HG02885 (cell line): Measurements from ENCODE around the gene KRTAP5-7.
"Not testable (repeated sequence)": the region's sequence is repeated elsewhere in the genome, so short reads cannot be mapped to it uniquely, and the experiment has no call there.

Experiments used
- ATAC-seq: cut with Tn5 transposase; IDR thresholded peaks from one replicate; pipeline ENCODE4 v1.9.1; 2021; ENCODE audit warnings: mild to moderate bottlenecking; ENCODE audit not compliant: unreplicated experiment, poor library complexity

Gene KRTAP5-7

DNA sequence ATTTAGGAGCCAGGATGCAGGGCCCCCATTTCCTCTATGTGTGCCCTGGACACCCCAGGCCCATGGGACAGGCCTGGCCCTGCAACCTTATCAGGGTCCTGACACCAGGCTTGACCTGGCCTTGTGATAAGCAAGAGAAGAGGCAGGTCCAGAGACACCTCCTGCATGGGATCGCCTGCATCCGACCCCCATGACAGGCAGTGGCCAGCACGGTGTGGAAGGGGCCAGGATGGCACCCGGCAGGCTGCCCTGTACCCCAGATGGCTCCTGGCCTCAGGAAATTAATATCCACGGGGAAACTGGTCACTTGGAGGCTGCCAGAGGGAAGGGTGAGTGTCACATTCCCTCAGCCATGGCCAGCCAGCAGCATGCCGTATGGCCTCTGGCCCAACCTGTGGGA, 27.9 kb downstream of the KRTAP5-7 start:
- ATAC-seq, result no peak

DNA sequence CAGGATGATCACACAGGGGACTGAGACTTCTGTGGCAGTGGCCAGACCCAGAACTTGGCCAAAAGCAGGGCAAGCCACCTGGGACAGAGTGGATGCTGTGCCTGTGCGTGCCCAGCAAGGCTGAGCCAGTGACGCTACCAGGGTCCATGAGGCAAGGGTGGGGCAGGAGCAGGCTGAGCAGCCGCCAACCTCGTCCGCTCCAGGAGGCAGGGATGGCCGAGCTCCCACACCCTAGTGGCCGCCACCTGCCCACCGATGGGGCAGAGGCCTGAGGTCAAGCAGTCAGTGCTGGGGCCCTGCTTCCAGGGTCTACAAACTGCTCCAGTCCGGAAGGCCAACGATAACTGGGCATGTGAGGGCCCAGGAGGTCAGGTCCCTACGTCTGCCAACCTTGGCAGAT, 28.4 kb downstream of the KRTAP5-7 start:
- no peak for ATAC-seq

DNA sequence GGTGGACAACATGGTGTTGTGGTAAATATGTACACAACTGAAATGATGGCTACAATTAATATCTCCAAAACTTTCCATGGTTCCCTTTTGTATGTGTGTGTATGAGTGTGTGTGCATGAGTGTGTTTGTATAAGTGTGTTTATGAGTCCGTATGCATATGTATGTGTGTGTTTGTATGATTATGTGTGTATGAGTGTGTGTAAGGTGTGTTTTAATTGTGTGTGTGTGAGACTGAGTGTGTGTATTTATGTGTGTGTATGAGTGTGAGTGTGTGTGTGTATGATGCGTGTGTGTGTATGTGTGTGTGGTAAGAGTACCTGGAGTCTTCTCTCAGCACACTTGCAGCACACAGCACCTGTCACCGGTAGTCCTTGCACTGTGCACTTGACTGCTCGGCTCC, 29.0 kb downstream of the KRTAP5-7 start:
- ATAC-seq, result no peak

DNA sequence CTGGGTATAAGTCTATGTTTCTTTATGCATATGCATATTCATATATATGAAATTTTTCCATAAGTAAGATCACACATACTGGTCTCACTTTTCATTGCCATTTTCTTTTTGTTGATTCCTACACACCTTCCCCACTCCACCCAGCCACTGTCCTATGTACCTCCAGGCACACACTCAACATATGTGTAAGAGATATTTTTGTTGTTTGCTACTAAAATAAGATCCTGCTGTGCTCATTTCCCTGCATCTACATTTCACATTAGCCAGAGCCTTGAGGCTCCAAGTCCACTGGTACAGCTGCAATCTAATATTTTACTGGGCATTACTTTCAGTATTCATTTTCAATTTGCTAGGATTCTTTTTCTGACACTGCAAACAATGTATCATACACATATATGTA, 30.2 kb downstream of the KRTAP5-7 start:
- ATAC-seq, result no peak

DNA sequence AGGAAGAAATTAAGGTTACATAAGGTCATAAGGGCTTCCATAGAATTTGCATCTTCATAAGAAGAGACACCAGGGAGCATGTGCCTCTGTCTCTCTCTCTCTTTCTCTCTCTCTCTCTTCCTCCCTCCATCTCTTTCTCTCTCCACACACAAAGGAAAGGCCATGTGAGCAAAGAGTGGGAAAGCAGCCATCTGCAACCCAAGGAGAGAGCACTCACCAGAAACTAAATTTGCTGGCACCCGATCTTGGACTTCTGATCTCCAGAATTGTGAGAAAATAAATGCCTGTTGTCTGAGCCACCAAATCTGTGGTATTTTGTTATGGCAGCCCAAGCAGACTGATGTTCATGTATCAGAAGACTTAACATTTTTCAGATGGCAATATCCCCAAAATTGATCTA, 31.9 kb downstream of the KRTAP5-7 start:
- ATAC-seq, result no peak

DNA sequence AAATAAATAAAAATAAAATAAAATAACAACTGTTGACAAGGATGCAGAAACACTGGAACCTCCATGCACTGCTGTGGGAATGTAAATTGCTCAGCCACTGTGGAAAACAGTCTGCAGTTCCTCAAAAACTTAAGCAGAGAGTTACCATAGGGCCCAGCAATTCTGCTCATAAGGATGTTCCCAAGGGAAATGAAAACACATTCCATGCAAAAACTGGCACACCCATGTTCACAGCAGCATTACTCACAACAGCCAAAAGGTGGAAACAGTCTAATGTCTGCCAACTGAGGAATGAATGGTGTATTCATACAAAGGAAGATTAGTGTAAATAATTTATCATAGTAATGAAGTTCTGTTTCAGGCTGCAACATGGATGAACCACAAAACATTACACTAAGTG, 35.1 kb downstream of the KRTAP5-7 start:
- ATAC-seq, result no peak

DNA sequence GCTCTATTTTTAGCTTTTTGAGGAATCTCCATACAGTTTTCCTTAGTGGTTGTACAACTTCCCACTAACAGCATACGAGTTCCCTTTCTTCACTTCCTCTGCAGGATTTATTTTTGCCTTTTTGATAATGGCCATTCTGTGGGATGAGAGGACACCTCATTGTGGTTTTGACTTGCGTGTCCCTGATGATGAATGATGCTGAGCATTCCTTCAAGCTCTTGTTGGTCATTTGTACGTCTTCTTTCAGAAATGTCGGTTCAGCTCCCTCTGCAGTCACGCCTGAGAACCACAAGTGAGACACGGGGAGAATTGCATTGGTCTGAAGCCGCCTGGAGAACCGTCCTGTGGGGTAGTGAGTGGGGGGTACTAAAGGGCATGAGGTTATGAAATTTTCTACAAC, 36.3 kb downstream of the KRTAP5-7 start:
- ATAC-seq, result no peak

DNA sequence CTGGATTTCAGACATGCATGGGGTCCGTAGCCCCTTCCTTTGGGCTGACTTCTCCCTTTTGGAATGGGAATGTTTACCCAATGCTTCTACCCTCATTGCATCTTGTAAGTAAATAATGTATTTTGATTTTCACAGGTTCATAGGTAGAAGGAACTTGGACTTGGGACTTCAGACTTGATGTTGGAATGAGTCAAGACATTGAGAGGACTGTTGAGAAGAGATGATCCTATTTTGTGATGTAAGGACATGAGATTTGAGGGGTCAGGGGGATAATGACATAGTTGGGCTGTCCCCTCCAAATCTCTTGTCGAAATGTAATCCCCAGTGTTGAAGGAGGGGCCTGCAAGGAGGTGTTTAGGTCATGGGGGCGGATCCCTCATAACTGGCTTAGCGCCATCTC, 37.4 kb downstream of the KRTAP5-7 start:
- ATAC-seq, result no peak

DNA sequence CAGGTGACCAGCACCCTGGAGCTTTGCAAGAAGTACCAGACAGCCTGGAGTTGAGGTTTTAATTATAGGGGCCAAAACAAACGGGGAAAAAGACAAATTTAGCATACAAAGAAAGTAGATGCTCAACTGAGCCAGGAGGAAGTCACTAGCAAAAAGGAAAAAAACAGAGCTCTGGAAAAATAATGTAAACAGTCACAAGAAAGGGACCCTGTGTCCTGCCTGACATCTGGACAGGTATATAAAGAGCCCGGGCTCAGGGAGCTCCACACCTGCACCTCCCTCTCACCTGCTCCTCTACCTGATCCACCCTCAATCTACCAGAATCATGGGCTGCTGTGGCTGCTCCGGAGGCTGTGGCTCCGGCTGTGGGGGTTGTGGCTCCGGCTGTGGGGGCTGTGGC, 38.2 kb downstream of the KRTAP5-7 start, which contains the start of gene KRTAP5-10:
Gene KRTAP5-10 (plus strand): TSS at position 301 of the 400 bp plus-strand sequence. CDS start 25 bp downstream, at position 326.
- ATAC-seq, result no peak

DNA sequence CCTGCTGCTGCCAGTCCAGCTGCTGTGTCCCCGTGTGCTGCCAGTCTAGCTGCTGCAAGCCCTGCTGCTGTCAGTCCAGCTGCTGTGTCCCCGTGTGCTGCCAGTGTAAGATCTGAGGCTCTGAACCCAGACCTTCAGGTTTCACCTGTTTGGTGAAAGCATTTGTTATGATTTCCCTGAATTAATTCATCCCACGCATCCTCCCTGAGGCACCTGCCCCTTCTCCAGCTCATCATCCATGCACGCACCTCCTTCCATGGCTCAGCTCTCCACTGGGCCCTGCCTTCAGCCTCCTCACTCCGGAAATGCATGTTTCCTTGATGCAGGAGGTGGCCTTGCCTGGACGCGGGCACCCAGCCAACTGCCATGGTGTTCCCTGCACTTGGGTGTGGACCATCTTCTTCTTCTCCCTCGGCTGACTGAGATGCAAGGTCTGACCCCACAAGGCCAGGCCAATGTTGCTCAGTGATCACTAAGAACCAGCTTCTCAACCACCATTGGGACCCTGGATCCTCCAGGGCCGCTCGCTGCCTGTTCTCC, 39.1 kb downstream of the KRTAP5-7 start:
- ATAC-seq, result no peak

DNA sequence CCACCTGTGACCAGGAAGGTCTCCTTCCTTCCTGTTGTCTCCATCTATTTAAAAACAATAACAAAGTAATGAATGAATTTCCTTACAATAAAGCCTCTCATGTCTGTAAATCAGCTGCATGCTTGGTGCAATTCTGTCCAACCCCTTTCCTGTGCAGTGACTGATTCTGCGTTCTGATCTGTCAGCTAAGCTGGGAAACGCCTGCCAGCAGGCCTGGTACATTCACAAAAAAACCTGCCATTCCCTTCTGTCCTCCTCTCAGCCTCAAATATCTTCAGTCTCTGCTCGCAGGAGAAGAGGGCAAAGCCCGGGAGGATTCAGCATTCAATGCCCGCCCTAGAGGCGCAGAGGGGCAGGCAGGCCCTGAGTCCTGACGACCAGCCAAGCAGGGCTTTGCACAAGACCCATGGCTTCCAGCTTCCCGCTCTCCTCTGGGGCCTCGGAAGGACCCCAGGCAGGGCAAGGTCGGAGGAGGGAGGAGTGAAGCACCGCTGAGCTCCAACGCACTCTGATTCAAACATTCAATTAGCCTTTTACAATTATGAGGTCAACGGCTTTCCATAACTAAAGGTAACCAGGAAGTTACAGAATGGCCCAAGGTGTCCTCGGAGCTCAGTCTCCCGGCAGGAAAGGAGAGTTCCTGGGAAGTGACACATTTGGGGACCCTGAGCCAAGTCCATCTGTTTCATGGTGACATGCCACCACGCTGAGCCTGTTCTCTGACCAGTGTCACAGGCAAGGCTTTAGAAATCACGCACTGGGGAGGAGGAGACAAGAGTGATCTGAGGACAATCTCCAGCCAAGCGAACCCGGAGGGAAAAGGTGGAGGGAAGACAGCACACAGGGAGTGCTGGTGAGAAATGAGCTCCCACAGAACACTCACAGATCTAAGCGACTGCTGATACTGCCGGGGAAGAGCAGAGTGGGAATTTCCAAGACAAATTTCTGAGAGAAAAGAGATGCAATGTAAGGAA, 39.8 kb downstream of the KRTAP5-7 start:
- not testable (repeated sequence) for ATAC-seq

DNA sequence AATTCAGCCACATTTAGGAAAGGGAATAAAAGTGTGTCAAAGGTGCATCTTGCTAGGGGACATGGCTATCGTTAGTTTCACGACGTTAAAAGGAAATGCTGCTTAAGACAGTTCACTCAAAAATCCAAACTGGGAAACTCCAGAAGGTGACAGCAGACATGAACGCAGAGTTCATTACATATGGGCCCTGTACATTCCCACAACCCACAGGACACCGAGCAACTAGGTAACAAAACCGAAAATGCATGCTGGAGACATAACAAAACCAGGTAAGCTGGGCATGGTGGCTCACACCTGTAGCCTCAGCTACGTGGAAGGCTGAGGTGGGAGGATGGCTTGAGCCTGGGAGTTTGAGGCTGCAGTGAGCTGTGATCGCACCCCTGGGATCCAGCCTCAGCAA, 40.6 kb downstream of the KRTAP5-7 start:
- ATAC-seq, result not testable (repeated sequence)

DNA sequence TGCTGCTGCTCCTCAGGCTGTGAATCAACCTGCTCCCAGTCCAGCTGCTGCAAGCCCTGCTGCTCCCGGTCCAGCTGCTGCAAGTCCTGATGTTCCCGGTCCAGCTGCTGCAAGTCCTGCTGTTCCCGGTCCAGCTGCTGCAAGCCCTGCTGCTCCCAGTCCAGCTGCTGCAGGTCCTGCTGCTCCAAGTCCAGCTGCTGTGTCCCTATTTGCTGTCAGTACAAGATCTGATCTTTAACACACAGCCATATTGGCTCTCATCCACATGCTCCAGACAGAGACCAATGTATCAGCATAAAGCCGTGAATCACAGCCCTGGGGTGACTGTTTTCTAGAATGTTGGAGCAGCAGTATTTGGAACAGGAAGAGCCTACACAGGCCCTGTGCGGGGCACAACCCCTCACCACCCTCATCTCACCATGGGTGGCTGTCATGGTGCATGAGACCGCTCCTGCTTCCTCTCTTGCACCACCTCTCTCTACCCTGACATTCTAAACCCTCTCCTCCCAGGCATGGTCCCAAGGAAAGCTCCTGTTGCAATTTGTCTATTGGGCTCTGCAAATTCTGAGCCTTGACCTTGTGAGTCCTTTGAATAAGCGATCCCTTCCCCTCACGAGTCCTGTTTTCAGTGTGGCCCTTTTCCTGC, 41.8 kb downstream of the KRTAP5-7 start:
- no peak for ATAC-seq

DNA sequence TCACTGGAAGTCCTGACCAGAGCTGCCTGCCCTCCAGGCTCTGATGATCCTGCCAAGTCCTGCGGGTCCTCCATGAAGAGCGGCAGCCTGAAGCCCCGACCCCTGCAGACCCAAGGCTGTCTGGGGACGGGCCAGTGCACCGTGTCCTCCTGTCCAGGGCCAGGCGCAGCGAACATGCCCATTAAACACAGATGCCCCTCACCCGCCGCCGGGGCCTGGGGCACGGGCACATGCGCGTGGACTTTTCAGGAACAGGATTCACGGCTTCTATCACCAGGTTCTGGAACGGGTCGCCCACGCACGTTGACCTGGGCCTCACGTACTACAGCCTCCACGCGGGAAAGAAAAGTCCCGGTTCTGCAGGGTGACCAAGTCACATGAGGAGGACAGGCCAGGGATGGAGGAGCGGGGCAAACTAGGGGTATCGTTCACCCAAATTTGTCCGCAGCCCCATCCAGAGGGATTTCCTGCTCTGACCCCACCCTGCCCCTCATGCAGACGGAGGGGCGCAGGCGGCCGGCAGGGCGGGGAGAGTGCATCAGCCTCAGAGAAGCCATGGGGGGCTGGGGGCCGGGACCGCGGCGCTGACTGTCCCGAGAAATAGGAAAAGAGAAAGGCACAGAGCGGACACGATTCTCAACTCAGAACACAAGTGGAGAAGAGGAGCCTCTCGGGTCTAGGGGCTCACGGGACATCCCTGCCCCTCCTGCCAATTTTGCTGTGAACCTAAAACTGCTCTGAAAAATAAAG, 44.2 kb downstream of the KRTAP5-7 start:
- not testable (repeated sequence) for ATAC-seq

DNA sequence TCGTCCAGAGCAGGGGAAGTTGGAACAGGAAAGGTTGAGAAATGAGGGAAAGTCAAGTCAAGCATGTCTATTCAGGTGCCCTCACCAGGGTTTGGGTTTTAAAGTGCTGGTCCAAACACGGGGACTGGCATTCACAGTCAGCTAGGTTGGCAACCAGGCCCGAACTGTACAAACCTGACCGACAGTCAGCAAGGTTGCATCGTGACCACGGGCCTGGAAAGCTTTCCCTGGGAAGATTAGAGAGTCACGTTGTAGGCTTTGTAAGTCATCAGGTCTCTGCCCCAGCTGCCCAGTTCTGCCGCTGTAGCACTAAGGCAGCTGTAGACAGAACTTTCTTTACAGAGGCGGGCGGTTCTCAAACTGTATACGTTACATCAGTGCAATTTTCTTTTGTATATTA, 45.7 kb downstream of the KRTAP5-7 start:
- no peak for ATAC-seq

DNA sequence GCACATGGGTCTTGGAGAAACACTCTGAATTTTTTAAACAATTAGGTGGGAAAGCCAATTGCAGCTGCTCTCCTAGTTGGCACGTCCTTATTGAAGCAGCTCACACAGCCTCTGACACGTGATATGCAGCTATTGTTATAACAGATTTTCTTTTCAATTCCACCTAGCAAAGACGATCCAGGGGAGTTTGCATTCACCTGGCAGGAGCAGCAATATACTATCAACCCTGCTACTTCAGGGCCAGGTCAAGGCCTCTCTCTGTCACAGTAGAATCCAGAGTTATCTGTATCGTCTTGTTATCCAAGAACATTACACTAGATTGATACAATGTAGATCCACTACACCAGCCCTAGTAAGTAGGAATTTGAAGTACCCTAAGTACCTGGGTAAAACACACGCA, 47.4 kb downstream of the KRTAP5-7 start:
- ATAC-seq, result no peak

DNA sequence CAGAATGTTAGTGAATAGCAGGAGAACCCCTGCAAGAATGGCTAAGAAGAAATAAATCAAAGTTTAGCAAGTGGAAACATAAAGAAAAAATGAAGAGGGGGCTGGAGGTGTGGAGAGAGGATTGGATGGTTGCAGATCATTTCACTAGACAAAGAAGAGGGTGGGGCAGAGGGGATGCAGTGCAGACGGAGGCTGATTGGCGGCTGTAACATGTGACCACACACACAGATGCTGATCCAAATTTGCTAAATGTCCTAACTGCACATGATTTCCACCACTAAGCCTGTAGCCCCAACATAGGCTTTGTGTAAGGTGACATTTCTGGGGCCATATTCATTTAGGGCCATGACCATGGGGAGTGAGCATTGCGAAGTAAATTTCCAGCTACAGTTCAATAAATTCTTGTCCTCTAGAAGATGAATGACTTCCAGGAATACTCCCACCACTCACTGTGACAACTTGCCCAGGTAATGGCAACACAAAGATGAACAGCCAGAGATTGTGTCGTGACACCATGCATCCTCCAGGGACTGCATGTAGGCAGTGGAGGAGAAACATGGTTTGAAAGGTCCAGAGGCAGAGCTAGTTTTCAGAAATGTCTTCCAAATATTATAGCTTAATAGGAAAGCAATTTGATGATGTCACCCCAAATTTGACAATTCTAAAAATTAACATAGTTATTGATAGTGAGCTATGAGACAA, 48.8 kb downstream of the KRTAP5-7 start:
- no peak for ATAC-seq

DNA sequence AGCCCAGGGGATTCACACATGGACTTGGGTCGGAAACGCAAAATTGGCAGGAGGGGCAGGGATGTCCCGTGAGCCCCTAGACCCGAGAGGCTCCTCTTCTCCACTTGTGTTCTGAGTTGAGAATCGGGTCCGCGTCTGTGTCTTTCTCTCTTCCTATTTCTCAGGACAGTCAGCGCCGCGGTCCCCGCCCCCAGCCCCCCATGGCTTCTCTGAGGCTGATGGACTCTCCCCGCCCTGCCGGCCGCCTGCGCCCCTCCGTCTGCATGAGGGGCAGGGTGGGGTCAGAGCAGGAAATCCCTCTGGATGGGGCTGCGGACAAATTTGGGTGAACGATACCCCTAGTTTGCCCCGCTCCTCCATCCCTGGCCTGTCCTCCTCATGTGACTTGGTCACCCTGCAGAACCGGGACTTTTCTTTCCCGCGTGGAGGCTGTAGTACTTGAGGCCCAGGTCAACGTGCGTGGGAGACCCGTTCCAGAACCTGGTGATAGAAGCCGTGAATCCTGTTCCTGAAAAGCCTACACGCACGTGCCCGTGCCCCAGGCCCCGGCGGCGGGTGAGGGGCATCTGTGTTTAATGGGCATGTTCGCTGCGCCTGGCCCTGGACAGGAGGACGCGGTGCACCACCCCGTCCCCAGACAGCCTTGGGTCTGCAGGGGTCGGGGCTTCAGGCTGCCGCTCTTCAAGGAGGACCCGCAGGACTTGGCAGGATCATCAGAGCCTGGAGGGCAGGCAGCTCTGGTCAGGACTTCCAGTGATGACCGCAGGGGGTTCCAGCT, 49.8 kb downstream of the KRTAP5-7 start:
- not testable (repeated sequence) for ATAC-seq

DNA sequence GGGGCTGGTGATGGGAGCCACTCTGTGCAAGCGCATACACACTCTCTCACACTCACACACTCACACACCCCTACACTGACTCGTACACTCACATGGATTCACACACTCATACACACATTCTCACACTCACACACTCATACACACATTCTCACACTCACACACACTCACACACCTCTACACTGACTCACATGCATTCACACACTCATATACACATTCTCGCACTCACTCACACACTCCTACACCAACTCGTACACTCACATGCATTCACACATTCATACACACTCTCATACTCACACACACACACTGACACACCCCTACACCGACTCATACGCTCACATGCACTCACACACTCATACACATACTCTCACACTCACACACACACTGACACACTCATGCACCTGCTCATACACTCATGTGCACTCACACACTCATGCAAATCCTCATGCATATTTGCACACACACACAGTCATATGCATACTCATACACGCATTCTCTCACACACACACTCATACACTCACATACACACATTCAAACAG, 50.5 kb downstream of the KRTAP5-7 start:
- ATAC-seq, result no peak
